Spinal cord (tissue), 10 donors: ENCODE data around the gene LONRF3. TPM values are rescaled to one million over a fixed set of nuclear protein-coding genes. Genes with fewer than 3 reads are reported as not detected.
"Not testable (repeated sequence)": the region's sequence is repeated elsewhere in the genome, so short reads cannot be mapped to it uniquely, and the experiment has no call there.

Experiments
- DNase-seq, 6 donors: peaks; one replicate each; pipeline versions ENCODE4 v3.0.0 to v3.0.0-alpha.2; 2013 to 2015; ENCODE audit warnings: low spot score in 6 of 6, low read depth in 4 of 6
- H3K27ac ChIP-seq: one replicate; pipeline ENCODE4 v1.5.1; 2013; ENCODE audit warnings: low read depth, low read length, control low read depth
- H3K27me3 ChIP-seq: one replicate; pipeline ENCODE4 v1.6.1; 2013; ENCODE audit warnings: low read length; ENCODE audit not compliant: control insufficient read depth, insufficient read depth
- H3K36me3 ChIP-seq: one replicate; pipeline ENCODE4 v1.6.1; 2013; ENCODE audit warnings: low read length; ENCODE audit not compliant: control insufficient read depth, insufficient read depth
- H3K4me1 ChIP-seq: one replicate; pipeline ENCODE4 v1.6.1; 2013; ENCODE audit warnings: low read length; ENCODE audit not compliant: control insufficient read depth, insufficient read depth
- H3K4me3 ChIP-seq: one replicate; pipeline ENCODE4 v1.5.1; 2013; ENCODE audit warnings: low read depth, low read length, control low read depth
- H3K9me3 ChIP-seq: one replicate; pipeline ENCODE4 v1.6.1; 2013; ENCODE audit warnings: low read length; ENCODE audit not compliant: control insufficient read depth, insufficient read depth
- WGBS: methylation state at CpG from one replicate; pipeline ENCODE4 v1.1.5; 2013; ENCODE audit warnings: missing lambda C conversion rate; ENCODE audit not compliant: insufficient coverage; 5-methylcytosine and 5-hydroxymethylcytosine counted together
- polyA plus RNA-seq, 2 donors: library from polyadenylated mRNA; unstranded; fragments of 120-200 nt; gene quantifications; one replicate each; pipeline ENCODE4 v1.2.1, GENCODE V29; 2013; ENCODE audit not compliant: insufficient read length in 2 of 2
- total RNA-seq, 2 donors: library from RNA; depleted of rRNA in 1 of 2; stranded (reverse); fragments of 120-200 nt in 1 of 2; fragments of >200 nt in 1 of 2; gene quantifications; one replicate each; pipeline versions ENCODE4 v1.2.3 to v1.2.4, GENCODE V29; 2013 to 2014
- donor health status: healthy.

The LONRF3 gene
- total and polyA plus RNA-seq, 4 donors, result 2.3 to 8.8 (median 4.1) TPM

DNA sequence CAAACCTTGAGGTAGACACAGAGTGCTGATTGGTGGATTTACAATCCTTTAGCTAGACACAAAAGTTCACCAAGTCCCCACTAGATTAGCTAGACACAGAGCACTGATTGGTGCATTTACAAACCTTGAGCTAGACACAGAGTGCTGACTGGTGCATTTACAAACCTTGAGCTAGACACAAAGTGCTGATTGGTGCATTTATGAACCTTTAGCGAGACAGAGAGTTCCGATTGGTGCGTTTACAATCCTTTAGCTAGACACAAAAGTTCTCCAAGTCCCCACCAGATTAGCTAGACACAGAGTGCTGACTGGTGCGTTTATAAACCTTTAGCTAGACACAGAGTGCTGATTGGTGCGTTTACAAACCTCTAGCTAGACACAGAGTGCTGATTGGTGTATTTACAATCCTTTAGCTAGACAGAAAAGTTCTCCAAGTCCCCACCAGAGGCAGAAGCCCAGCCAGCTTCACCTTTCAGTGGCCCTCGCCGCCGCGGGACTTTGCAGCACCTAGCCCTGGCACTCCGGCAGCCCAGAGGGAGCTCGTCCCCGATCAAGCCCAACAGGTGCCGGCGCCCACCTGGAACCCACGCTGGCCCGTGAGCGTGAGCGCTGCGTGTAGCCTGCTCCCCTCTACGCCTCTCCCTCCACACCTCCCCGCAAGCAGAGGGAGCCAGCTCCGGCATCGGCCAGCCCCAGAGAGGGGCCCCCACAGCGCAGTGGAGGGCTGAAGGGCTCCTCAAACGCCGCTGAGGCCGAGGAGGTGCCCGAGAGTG is 53.7 kb downstream of the LONRF3 start:
- DNase-seq, H3K27ac ChIP-seq, H3K36me3 ChIP-seq, H3K9me3 ChIP-seq, H3K27me3 ChIP-seq, H3K4me1 ChIP-seq, H3K4me3 ChIP-seq: not testable (repeated sequence)
- 86% methylated on average over 22 of the region's 28 CpGs for WGBS

DNA sequence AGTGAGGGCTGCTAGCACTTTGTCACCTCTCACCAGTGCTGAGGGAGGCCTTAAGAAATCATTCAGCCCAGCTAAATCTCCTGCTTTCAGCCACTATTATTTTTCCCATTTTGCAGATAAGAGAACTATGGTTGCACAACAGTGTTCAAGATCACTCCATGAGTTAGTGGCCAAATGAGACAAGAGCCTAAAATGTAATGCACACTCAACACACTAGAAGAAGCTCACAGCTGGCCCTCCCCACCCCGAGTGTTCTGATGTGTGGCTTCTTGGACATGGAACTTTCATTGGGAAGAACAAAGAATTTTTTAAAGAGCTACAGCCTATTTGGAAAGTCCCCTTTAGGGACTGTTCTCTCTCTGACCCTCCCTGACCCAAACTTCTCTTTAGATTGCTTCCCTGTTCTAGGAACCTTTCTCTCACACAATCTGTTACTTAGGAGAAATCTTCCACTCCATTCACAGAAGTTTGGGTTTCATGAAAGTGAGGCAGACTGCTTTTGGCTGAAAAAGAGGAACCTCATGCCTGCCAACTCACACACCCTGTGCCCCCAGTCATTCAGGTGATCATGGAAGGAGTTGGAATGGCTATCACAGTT is 54.4 kb downstream of the LONRF3 start:
- Histone ChIP-seq H3K4me3 (no peak overlapping the region), H3K9me3 (no peaks in the 10 kb centered on the region), H3K27ac (no peak overlapping the region), H3K27me3 (no peaks in the 10 kb centered on the region), H3K36me3 (no peaks in the 10 kb centered on the region), H3K4me1 (no peaks in the 10 kb centered on the region)
- DNase-seq, result no peak
- no CpG with 5 or more reads among the region's 1 CpG for WGBS

DNA sequence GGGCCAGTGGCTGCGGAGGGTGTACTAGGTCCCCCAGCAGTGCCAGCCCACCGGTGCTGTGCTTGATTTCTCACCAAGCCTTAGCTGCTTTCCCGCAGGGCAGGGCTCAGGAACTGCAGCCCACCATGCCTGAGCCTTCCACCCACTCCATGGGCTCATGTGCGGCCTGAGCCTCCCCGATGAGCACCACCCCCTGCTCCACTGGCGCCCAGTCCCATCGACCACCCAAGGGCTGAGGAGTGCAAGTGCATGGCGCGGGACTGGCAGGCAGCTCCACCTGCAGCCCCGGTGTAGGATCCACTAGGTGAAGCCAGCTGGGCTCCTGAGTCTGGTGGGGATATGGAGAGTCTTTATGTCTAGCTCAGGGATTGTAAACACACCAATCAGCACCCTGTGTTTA is 55.2 kb downstream of the LONRF3 start:
- not testable (repeated sequence) for DNase-seq, H3K4me1 ChIP-seq, H3K4me3 ChIP-seq, H3K9me3 ChIP-seq, H3K36me3 ChIP-seq, H3K27ac ChIP-seq, H3K27me3 ChIP-seq
- WGBS, result 82% methylated on average over 6 of the region's 10 CpGs

DNA sequence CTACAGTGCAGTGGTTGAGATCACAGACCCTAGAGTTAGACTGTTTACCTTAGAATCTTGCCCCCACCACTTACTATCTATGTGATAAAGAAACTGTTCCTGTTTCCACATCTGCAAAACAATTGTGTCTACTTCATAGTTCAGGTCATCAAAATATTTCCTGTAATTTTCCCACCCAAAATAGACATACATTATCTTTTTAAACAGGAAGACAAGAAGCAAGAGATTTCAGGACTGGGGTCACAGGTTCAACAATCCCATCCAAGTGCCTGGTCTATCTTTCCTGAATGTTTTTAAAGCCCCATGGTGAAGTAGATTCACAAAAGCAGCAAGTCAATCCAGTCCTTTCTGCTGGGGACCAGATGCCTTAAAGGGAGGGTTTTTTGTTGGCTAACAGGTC is 56.6 kb downstream of the LONRF3 start:
- Histone ChIP-seq H3K4me1 (no peaks in the 10 kb centered on the region), H3K36me3 (no peaks in the 10 kb centered on the region), H3K9me3 (no peaks in the 10 kb centered on the region), H3K4me3 (no peak overlapping the region), H3K27me3 (no peaks in the 10 kb centered on the region), H3K27ac (no peak overlapping the region)
- DNase-seq, result no peak

DNA sequence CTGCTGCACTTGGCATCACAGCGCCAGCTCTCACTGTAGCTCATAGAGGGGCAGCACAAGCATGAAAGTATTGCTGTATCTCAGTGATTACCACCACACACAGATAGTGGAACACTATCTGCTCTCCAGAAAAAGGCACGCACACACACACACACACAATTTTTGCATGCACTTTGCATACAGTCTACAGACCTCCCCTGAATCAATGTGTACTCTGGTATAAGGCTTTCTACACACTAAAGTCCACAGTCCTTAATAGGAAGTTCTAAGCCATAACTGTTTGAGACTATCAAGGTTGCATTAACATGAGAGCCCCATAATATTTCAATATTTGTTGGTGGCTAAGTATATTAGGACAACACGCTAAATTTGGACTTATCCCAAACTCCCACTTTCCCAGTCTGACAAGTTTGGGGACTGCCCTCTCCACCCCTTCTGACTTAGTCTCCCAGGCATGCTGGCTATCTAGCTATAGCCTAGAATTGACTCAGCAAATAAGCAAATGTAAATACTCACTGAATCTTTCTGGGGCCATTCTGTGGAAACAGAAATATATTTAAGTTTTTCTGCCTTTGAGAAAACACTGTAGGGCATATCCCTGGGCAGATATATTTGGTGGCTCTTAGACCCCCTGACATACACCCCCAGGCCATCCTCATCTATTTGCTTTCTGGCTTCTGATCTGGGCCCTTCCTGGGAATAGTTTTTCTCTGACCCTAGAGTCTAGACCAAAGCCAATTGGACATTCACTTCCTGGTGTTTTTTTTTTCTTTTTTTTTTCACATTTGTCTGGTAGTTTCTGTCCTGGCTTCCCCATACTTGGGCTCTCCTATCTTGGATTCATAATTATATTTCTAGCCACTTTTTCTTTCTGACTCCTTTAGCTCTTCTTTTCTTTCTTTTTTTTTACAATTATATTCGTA is 62.0 kb downstream of the LONRF3 start:
- no peak for DNase-seq
- no peak overlapping the region for H3K4me3 ChIP-seq
- no peaks in the 10 kb centered on the region for H3K36me3 ChIP-seq
- 60% methylated on average over 2 of the region's 4 CpGs for WGBS
- H3K9me3 ChIP-seq, result no peaks in the 10 kb centered on the region
- no peaks in the 10 kb centered on the region for H3K27me3 ChIP-seq
- no peaks in the 10 kb centered on the region for H3K4me1 ChIP-seq
- H3K27ac ChIP-seq, result no peak overlapping the region

DNA sequence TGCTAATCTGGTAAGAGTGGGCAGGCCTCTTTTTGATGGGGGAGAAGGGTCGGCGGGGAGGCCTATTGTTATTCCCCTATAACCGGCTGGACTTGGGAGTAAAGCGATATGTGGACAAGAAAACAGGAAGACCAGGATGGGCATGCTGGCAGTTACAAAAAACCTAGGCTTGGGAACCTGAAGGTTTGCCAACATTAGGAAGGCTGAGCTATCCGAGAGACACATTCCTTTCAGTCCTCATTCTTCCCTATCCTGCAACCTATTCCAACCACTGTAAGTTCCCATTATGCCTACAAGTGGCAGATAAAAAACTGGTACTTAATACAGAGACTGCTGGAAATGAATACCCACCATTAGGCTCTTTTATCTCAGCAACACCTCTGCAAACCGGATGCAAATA is 66.0 kb downstream of the LONRF3 start:
- H3K27ac ChIP-seq, result no peak overlapping the region
- H3K36me3 ChIP-seq, result no peaks in the 10 kb centered on the region

DNA sequence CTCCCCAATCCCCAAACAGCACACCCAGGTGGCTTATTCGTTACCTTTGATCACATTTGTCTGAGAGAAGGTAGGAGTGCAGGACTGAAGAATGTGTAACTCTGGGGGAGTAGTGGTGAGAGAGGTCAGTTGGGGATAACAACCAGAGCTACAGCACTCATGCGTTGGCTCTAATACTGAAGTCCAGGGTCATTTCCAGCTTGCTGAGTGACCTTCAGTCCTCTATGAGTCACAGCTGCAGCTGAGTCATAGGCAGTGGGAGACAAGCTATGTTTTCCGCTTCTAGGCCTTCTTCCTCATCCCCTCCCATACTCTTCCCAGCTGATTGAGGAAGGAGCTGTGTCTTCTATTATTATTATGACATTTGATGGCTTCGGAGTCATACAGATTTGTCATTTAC is 66.8 kb downstream of the LONRF3 start:
- 50% methylated on average over 1 of the region's 4 CpGs for WGBS
- peak in 1 of 6 donors; percentile 5 for DNase-seq
- Histone ChIP-seq H3K4me1 (no peaks in the 10 kb centered on the region), H3K27ac (no peak overlapping the region), H3K9me3 (no peaks in the 10 kb centered on the region), H3K4me3 (no peak overlapping the region), H3K36me3 (no peaks in the 10 kb centered on the region), H3K27me3 (no peaks in the 10 kb centered on the region)

More for the DNA sequence above, 66.0 kb downstream of the LONRF3 start:
- H3K9me3 ChIP-seq, result no peaks in the 10 kb centered on the region
- no peak overlapping the region for H3K4me3 ChIP-seq
- WGBS, result 29% methylated on average over 2 of the region's 6 CpGs
- no peaks in the 10 kb centered on the region for H3K4me1 ChIP-seq
- H3K27me3 ChIP-seq, result no peaks in the 10 kb centered on the region
- DNase-seq, result no peak

DNA sequence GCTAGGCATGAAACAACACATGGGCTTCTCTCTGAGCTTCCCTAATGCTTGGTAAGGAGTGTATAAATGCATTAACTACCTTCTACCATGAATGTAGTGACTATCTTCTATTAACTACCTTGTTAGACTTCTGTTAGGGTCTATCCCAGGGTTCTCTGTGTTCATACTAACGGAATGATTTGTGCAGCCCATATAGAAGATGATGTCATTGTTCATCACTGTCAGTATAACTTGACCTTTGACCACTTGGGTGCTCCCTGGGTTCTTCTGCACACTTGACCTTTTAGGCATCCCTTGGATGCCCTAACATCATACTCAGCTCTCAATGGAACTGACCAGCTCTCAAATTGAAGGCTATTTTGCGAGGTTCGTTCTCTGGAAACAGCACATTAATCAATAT is 67.6 kb downstream of the LONRF3 start:
- Histone ChIP-seq H3K4me3 (no peak overlapping the region), H3K9me3 (no peaks in the 10 kb centered on the region), H3K27me3 (no peaks in the 10 kb centered on the region), H3K36me3 (no peaks in the 10 kb centered on the region), H3K27ac (no peak overlapping the region), H3K4me1 (no peaks in the 10 kb centered on the region)
- 43% methylated on average over 2 of the region's 3 CpGs for WGBS
- no peak for DNase-seq

DNA sequence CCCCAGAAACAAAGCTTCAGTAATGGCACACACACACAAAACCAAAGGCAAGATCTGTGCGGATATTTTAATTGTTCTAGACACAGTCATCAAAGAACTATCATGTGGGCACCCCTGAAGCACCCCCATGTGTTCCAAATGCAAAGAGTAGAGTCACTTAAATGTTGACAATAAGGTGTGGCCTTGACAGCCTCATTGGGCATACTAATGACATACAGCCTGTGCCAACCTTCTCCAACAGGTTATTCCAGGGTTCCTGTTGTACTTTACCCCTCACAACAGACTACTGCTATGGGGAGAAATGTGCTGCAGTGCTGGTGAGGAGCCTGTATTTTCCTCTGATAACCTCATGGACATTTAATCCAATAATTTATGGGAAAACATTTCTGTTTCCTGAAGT is 68.6 kb downstream of the LONRF3 start:
- Histone ChIP-seq H3K27me3 (no peaks in the 10 kb centered on the region), H3K4me1 (no peaks in the 10 kb centered on the region), H3K27ac (no peak overlapping the region), H3K4me3 (no peak overlapping the region), H3K9me3 (no peaks in the 10 kb centered on the region), H3K36me3 (no peaks in the 10 kb centered on the region)
- WGBS, result no CpG with 5 or more reads among the region's 1 CpG
- no peak for DNase-seq
